ENCODE measurements around the gene NMNAT2. TPM values are rescaled to one million over a fixed set of nuclear protein-coding genes. Genes with fewer than 3 reads are reported as not detected.

The NMNAT2 gene
- total and polyA plus RNA-seq, 2 of the 13 experiments (the other 11 are each of a cell fraction or from before 2014, with no cell fraction given) = not detected

- TF ChIP-seq PRDM10 (CRISPR knock-in tag; IDR thresholded peaks at IDR 0.05; ENCODE audit: low read depth) (no peak), ZNF549 (CRISPR knock-in tag; IDR thresholded peaks at IDR 0.05) (no peak), MIXL1 (CRISPR knock-in tag; IDR thresholded peaks at IDR 0.05) (no peak), ZNF766 (CRISPR knock-in tag; IDR thresholded peaks at IDR 0.05; ENCODE audit: borderline replicate concordance) (no peak), SMARCE1 (IDR thresholded peaks at IDR 0.05; ENCODE audit: borderline replicate concordance) (no peak), MBD4 (IDR thresholded peaks at IDR 0.05; ENCODE audit: borderline replicate concordance, low read length) (no peak)
- TF ChIP-seq, protein P1, sequence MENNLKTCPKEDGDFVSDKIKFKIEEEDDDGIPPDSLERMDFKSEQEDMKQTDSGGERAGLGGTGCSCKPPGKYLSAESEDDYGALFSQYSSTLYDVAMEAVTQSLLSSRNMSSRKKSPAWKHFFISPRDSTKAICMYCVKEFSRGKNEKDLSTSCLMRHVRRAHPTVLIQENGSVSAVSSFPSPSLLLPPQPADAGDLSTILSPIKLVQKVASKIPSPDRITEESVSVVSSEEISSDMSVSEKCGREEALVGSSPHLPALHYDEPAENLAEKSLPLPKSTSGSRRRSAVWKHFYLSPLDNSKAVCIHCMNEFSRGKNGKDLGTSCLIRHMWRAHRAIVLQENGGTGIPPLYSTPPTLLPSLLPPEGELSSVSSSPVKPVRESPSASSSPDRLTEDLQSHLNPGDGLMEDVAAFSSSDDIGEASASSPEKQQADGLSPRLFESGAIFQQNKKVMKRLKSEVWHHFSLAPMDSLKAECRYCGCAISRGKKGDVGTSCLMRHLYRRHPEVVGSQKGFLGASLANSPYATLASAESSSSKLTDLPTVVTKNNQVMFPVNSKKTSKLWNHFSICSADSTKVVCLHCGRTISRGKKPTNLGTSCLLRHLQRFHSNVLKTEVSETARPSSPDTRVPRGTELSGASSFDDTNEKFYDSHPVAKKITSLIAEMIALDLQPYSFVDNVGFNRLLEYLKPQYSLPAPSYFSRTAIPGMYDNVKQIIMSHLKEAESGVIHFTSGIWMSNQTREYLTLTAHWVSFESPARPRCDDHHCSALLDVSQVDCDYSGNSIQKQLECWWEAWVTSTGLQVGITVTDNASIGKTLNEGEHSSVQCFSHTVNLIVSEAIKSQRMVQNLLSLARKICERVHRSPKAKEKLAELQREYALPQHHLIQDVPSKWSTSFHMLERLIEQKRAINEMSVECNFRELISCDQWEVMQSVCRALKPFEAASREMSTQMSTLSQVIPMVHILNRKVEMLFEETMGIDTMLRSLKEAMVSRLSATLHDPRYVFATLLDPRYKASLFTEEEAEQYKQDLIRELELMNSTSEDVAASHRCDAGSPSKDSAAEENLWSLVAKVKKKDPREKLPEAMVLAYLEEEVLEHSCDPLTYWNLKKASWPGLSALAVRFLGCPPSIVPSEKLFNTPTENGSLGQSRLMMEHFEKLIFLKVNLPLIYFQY (CRISPR knock-in tag; IDR thresholded peaks at IDR 0.05; ENCODE audit: borderline replicate concordance) = no peak
- TF ChIP-seq, protein P2, sequence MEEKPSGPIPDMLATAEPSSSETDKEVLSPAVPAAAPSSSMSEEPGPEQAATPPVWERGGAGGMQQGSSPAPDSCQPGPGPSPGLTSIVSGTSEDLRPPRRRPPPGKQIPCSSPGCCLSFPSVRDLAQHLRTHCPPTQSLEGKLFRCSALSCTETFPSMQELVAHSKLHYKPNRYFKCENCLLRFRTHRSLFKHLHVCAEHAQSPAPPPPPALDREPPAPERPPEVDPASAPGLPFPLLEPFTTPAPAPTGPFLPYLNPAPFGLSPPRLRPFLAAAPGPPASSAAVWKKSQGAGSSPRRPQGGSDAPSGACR (CRISPR knock-in tag; IDR thresholded peaks at IDR 0.05) = no peak
- TF ChIP-seq, protein P3, sequence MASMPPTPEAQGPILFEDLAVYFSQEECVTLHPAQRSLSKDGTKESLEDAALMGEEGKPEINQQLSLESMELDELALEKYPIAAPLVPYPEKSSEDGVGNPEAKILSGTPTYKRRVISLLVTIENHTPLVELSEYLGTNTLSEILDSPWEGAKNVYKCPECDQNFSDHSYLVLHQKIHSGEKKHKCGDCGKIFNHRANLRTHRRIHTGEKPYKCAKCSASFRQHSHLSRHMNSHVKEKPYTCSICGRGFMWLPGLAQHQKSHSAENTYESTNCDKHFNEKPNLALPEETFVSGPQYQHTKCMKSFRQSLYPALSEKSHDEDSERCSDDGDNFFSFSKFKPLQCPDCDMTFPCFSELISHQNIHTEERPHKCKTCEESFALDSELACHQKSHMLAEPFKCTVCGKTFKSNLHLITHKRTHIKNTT (CRISPR knock-in tag; IDR thresholded peaks at IDR 0.05) = no peak
- TF ChIP-seq, protein P4, sequence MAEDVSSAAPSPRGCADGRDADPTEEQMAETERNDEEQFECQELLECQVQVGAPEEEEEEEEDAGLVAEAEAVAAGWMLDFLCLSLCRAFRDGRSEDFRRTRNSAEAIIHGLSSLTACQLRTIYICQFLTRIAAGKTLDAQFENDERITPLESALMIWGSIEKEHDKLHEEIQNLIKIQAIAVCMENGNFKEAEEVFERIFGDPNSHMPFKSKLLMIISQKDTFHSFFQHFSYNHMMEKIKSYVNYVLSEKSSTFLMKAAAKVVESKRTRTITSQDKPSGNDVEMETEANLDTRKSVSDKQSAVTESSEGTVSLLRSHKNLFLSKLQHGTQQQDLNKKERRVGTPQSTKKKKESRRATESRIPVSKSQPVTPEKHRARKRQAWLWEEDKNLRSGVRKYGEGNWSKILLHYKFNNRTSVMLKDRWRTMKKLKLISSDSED (CRISPR knock-in tag; IDR thresholded peaks at IDR 0.05) = no peak
- TF ChIP-seq, protein P5, sequence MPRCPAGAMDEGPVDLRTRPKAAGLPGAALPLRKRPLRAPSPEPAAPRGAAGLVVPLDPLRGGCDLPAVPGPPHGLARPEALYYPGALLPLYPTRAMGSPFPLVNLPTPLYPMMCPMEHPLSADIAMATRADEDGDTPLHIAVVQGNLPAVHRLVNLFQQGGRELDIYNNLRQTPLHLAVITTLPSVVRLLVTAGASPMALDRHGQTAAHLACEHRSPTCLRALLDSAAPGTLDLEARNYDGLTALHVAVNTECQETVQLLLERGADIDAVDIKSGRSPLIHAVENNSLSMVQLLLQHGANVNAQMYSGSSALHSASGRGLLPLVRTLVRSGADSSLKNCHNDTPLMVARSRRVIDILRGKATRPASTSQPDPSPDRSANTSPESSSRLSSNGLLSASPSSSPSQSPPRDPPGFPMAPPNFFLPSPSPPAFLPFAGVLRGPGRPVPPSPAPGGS (CRISPR knock-in tag; IDR thresholded peaks at IDR 0.05) = no peak
Measured at GRCh38 chr1:183365093-183365492, 53.1 kb downstream of the NMNAT2 start (continued).

Measured in HepG2 (cell line).